ENCODE data around the gene TMEM164. TPM values are rescaled to one million over a fixed set of nuclear protein-coding genes. Genes with fewer than 3 reads are reported as not detected.

The TMEM164 gene
- total RNA-seq, 1 donor from 2014 or later: 25.5 TPM

- DNase-seq (ENCODE audit: low spot score): peak; percentile 47
Observed at GRCh38 chrX:110003167-110004156, 548 bp downstream of the TMEM164 start.

- no peak for DNase-seq (ENCODE audit: low spot score)
Observed at GRCh38 chrX:110004215-110004614, 1.3 kb downstream of the TMEM164 start.

GRCh38 chrX:110004731-110005369, 1.9 kb downstream of the TMEM164 start:
- DNase-seq (ENCODE audit: low spot score): no peak

GRCh38 chrX:110006161-110006560, 3.2 kb downstream of the TMEM164 start:
- no peak for DNase-seq (ENCODE audit: low spot score)

- no peak for DNase-seq (ENCODE audit: low spot score)
Observed at GRCh38 chrX:110006821-110007375, 4.0 kb downstream of the TMEM164 start.

- no peak for DNase-seq (ENCODE audit: low spot score)
Observed at GRCh38 chrX:110008011-110008635, 5.2 kb downstream of the TMEM164 start.

GRCh38 chrX:110012818-110013485, 10.0 kb downstream of the TMEM164 start:
- no peak for DNase-seq (ENCODE audit: low spot score)

- no peak for DNase-seq (ENCODE audit: low spot score)
Observed at GRCh38 chrX:110013968-110014367, 11.1 kb downstream of the TMEM164 start.

GRCh38 chrX:110015032-110015431, 12.1 kb downstream of the TMEM164 start:
- DNase-seq (ENCODE audit: low spot score): no peak

GRCh38 chrX:110015915-110016314, 13.0 kb downstream of the TMEM164 start:
- no peak for DNase-seq (ENCODE audit: low spot score)

GRCh38 chrX:110020536-110020935, 17.6 kb downstream of the TMEM164 start:
- no peak for DNase-seq (ENCODE audit: low spot score)

- DNase-seq (ENCODE audit: low spot score): no peak
Observed at GRCh38 chrX:110021258-110022022, 18.5 kb downstream of the TMEM164 start.

- no peak for DNase-seq (ENCODE audit: low spot score)
Observed at GRCh38 chrX:110022599-110023448, 19.9 kb downstream of the TMEM164 start.

- DNase-seq (ENCODE audit: low spot score): no peak
Observed at GRCh38 chrX:110025395-110025794, 22.5 kb downstream of the TMEM164 start.

- no peak for DNase-seq (ENCODE audit: low spot score)
Observed at GRCh38 chrX:110026099-110026844, 23.4 kb downstream of the TMEM164 start.

GRCh38 chrX:110032534-110033147, 29.7 kb downstream of the TMEM164 start:
- no peak for DNase-seq (ENCODE audit: low spot score)

GRCh38 chrX:110034036-110034435, 31.1 kb downstream of the TMEM164 start:
- no peak for DNase-seq (ENCODE audit: low spot score)

- DNase-seq (ENCODE audit: low spot score): no peak
Observed at GRCh38 chrX:110036162-110037033, 33.5 kb downstream of the TMEM164 start.
